ENCODE measurements around the gene PI4KA.
A peak's percentile ranks its signal among the peaks of the same experiment; 100 is the strongest.
"Not testable (repeated sequence)": the region's sequence is repeated elsewhere in the genome, so short reads cannot be mapped to it uniquely, and the experiment has no call there.

The PI4KA gene

GRCh38 chr22:20748731-20749428, 109.7 kb downstream of the PI4KA start:
- no peak for DNase-seq (ENCODE audit: low read depth)

- DNase-seq (ENCODE audit: low read depth): no peak
Measured at GRCh38 chr22:20748082-20748481, 110.5 kb downstream of the PI4KA start.

- no peak for DNase-seq (ENCODE audit: low read depth)
Measured at GRCh38 chr22:20747223-20747622, 111.4 kb downstream of the PI4KA start.

GRCh38 chr22:20746431-20747189, 112.0 kb downstream of the PI4KA start:
- no peak for DNase-seq (ENCODE audit: low read depth)

GRCh38 chr22:20745119-20745518, 113.5 kb downstream of the PI4KA start:
- DNase-seq (ENCODE audit: low read depth): no peak

- no peak for DNase-seq (ENCODE audit: low read depth)
Measured at GRCh38 chr22:20744456-20744855, 114.2 kb downstream of the PI4KA start.

- DNase-seq (ENCODE audit: low read depth): no peak
Measured at GRCh38 chr22:20742764-20743163, 115.8 kb downstream of the PI4KA start.

- DNase-seq (ENCODE audit: low read depth): peak; percentile 3
Measured at GRCh38 chr22:20741634-20742581, 116.7 kb downstream of the PI4KA start.

GRCh38 chr22:20741008-20741633, 117.5 kb downstream of the PI4KA start:
- DNase-seq (ENCODE audit: low read depth): no peak

- no peak for DNase-seq (ENCODE audit: low read depth)
Measured at GRCh38 chr22:20740222-20740951, 118.2 kb downstream of the PI4KA start.

- DNase-seq (ENCODE audit: low read depth): no peak
Measured at GRCh38 chr22:20738394-20739089, 120.1 kb downstream of the PI4KA start.

- not testable (repeated sequence) for DNase-seq (ENCODE audit: low read depth)
Measured at GRCh38 chr22:20736891-20737290, 121.7 kb downstream of the PI4KA start.

- DNase-seq (ENCODE audit: low read depth): not testable (repeated sequence)
Measured at GRCh38 chr22:20735356-20736162, 123.1 kb downstream of the PI4KA start.

- DNase-seq (ENCODE audit: low read depth): not testable (repeated sequence)
Measured at GRCh38 chr22:20732431-20732830, 126.2 kb downstream of the PI4KA start.

GRCh38 chr22:20729194-20729593, 129.4 kb downstream of the PI4KA start:
- no peak for DNase-seq (ENCODE audit: low read depth)

GRCh38 chr22:20728523-20729190, 130.0 kb downstream of the PI4KA start:
- DNase-seq (ENCODE audit: low read depth): no peak

- no peak for DNase-seq (ENCODE audit: low read depth)
Measured at GRCh38 chr22:20727118-20728015, 131.2 kb downstream of the PI4KA start.

- DNase-seq (ENCODE audit: low read depth): no peak
Measured at GRCh38 chr22:20725987-20726558, 132.5 kb downstream of the PI4KA start.
